Measurements from ENCODE around the gene CBY2.
"Not testable (repeated sequence)": the region's sequence is repeated elsewhere in the genome, so short reads cannot be mapped to it uniquely, and the experiment has no call there.

DNA sequence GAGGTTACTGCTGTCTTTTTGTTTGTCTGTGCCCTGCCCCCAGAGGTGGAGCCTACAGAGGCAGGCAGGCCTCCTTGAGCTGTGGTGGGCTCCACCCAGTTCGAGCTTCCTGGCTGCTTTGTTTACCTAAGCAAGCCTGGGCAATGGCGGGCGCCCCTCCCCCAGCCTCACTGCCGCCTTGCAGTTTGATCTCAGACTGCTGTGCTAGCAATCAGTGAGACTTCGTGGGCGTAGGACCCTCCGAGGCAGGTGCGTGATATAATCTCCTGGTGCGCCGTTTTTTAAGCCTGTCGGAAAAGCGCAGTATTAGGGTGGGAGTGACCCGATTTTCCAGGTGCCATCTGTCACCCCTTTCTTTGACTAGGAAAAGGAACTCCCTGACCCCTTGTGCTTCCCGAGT is 32.5 kb upstream of the CBY2 start:
- not testable (repeated sequence) for TF ChIP-seq POLR2A (IDR thresholded peaks at IDR 0.05)
- TF ChIP-seq, protein P1, sequence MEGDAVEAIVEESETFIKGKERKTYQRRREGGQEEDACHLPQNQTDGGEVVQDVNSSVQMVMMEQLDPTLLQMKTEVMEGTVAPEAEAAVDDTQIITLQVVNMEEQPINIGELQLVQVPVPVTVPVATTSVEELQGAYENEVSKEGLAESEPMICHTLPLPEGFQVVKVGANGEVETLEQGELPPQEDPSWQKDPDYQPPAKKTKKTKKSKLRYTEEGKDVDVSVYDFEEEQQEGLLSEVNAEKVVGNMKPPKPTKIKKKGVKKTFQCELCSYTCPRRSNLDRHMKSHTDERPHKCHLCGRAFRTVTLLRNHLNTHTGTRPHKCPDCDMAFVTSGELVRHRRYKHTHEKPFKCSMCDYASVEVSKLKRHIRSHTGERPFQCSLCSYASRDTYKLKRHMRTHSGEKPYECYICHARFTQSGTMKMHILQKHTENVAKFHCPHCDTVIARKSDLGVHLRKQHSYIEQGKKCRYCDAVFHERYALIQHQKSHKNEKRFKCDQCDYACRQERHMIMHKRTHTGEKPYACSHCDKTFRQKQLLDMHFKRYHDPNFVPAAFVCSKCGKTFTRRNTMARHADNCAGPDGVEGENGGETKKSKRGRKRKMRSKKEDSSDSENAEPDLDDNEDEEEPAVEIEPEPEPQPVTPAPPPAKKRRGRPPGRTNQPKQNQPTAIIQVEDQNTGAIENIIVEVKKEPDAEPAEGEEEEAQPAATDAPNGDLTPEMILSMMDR (IDR thresholded peaks at IDR 0.05): not testable (repeated sequence)
